ENCODE results near the gene TMEM132C.

DNA sequence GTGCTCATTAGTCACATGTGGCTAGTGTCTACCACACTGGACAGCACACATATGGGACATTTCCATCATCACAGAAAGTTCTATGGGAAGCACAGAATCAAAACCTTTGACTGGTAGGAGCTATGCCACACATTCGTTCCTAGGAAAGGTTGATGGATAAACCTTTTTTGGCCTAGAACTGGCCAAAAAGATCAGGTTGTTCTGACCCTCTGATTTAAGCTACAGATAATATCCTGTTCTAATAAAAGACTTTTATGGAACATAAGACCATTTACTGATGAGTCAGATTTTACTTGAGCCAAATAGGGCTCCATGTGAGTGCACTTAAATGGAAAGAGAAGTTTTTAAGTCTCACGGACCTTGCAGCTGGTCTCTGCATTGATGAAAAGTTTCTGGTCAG is 413.6 kb downstream of the TMEM132C start:
- TF ChIP-seq POLR2A (IDR thresholded peaks at IDR 0.05), result no peak
- TF ChIP-seq, protein P1, sequence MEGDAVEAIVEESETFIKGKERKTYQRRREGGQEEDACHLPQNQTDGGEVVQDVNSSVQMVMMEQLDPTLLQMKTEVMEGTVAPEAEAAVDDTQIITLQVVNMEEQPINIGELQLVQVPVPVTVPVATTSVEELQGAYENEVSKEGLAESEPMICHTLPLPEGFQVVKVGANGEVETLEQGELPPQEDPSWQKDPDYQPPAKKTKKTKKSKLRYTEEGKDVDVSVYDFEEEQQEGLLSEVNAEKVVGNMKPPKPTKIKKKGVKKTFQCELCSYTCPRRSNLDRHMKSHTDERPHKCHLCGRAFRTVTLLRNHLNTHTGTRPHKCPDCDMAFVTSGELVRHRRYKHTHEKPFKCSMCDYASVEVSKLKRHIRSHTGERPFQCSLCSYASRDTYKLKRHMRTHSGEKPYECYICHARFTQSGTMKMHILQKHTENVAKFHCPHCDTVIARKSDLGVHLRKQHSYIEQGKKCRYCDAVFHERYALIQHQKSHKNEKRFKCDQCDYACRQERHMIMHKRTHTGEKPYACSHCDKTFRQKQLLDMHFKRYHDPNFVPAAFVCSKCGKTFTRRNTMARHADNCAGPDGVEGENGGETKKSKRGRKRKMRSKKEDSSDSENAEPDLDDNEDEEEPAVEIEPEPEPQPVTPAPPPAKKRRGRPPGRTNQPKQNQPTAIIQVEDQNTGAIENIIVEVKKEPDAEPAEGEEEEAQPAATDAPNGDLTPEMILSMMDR (IDR thresholded peaks at IDR 0.05), result no peak
- no peak for TF ChIP-seq POLR2AphosphoS5 (IDR thresholded peaks at IDR 0.05)
- no peak for TF ChIP-seq EP300 (IDR thresholded peaks at IDR 0.05)
